GM12878 (cell line): Measurements from ENCODE around the gene NEK11. TPM values are rescaled to one million over a fixed set of nuclear protein-coding genes. Genes with fewer than 3 reads are reported as not detected.

Experiments
- ATAC-seq: fragments of 200-7000 bp; cut with Tn5 transposase; 3 replicates; pipeline ENCODE4 v1.9.1; 2020; ENCODE audit warnings: mild to moderate bottlenecking, moderate library complexity
- BruUV-seq: library from RNA; stranded (reverse); fragments of 400-500 nt; replicated peaks from 2 replicates; lab custom pipeline; 2021; lab: Mats Ljungman, UMichigan
- CTCF ChIA-PET: fragments of 300-600 bp; sonication (Branson Sonifier 250); formaldehyde crosslinking; extraction: SDS; loops from one replicate; lab custom pipeline; 2021; ENCODE audit warnings: inconsistent platforms; lab: Yijun Ruan, JAX
- POLR2A ChIA-PET: fragments of 350-600 bp; formaldehyde crosslinking; extraction: SDS; loops from one replicate; lab custom pipeline; 2021; ENCODE audit warnings: inconsistent platforms; lab: Charles Lee
- RAD21 ChIA-PET: fragments of 300-600 bp; sonication (Branson Sonifier 250); formaldehyde crosslinking; loops from one replicate; lab custom pipeline; 2023; ENCODE audit warnings: antibody characterized with exemption; ENCODE audit not compliant: unreplicated experiment; lab: Charles Lee
- SMC1A ChIA-PET: fragments of 300-600 bp; sonication (Branson Sonifier 250); formaldehyde crosslinking; loops from one replicate; lab custom pipeline; 2023; ENCODE audit not compliant: unreplicated experiment, uncharacterized antibody; lab: Charles Lee
- DNase-seq: peaks from one replicate; pipeline ENCODE4 v3.0.0-alpha.2; 2011; ENCODE audit warnings: low read depth, low spot score
- FAIRE-seq: peaks from 3 replicates; lab custom pipeline; 2011; peaks lifted over from hg19 to GRCh38; lab: Jason Lieb, UNC
- H2AFZ ChIP-seq: 2 replicates; pipeline ENCODE4 v1.6.0; 2011; ENCODE audit warnings: low read depth, low read length, control low read depth; ENCODE audit not compliant: control insufficient read depth
- H3K27ac ChIP-seq: 2 replicates; pipeline ENCODE4 v1.5.1; 2011; ENCODE audit warnings: control low read depth; ENCODE audit not compliant: control insufficient read depth, insufficient read depth
- H3K27me3 ChIP-seq, 2 experiments: replicated peaks in 1 of 2; 2 replicates each; pipeline versions ENCODE4 v1.6.0 to v1.6.1; 2011; ENCODE audit warnings: low read length in 1 of 2; ENCODE audit not compliant: control insufficient read depth in 2 of 2, insufficient read depth in 2 of 2
- H3K36me3 ChIP-seq, 2 experiments: 2 replicates each; pipeline ENCODE4 v1.5.1; 2011; ENCODE audit warnings: low read length in 1 of 2; ENCODE audit not compliant: control insufficient read depth in 2 of 2, insufficient read depth in 2 of 2
- H3K4me1 ChIP-seq: 2 replicates; pipeline ENCODE4 v1.6.1; 2011; ENCODE audit warnings: mild to moderate bottlenecking, low read length, moderate library complexity, mixed read lengths; ENCODE audit not compliant: control insufficient read depth, insufficient read depth
- H3K4me2 ChIP-seq: 2 replicates; pipeline ENCODE4 v1.6.0; 2011; ENCODE audit warnings: control low read depth; ENCODE audit not compliant: control insufficient read depth, insufficient read depth
- H3K4me3 ChIP-seq: fragments of 200-600 bp; sonication (generic); 2 replicates; pipeline ENCODE4 v1.5.1; 2016
- H3K79me2 ChIP-seq: 2 replicates; pipeline ENCODE4 v1.6.0; 2011; ENCODE audit warnings: low read length; ENCODE audit not compliant: control insufficient read depth, insufficient read depth
- H3K9ac ChIP-seq: 2 replicates; pipeline ENCODE4 v1.8.0; 2011; ENCODE audit warnings: low read length, control low read depth, mixed read lengths; ENCODE audit not compliant: control insufficient read depth, insufficient read depth
- H3K9me3 ChIP-seq: replicated peaks from 3 replicates; pipeline ENCODE4 v1.5.1; 2011; ENCODE audit warnings: mild to moderate bottlenecking, low read length; ENCODE audit not compliant: control insufficient read depth, insufficient read depth
- H4K20me1 ChIP-seq: 2 replicates; pipeline ENCODE4 v1.6.0; 2011; ENCODE audit not compliant: control insufficient read depth, insufficient read depth
- BHLHE40 ChIP-seq, 2 experiments: fragments of 450-650 bp in 1 of 2; IDR thresholded peaks; 2 replicates each; pipeline ENCODE4 v1.6.1; 2011 to 2017; ENCODE audit warnings: low read depth in 2 of 2, borderline replicate concordance in 1 of 2, improper control_type of control experiment in 1 of 2, low read length in 1 of 2, mild to moderate bottlenecking in 1 of 2
- JUND ChIP-seq: IDR thresholded peaks from 2 replicates; pipeline ENCODE4 v1.6.1; 2012; ENCODE audit warnings: low read depth, mild to moderate bottlenecking, low read length, improper control_type of control experiment, moderate library complexity
- NFYB ChIP-seq: IDR thresholded peaks from 2 replicates; pipeline ENCODE4 v1.6.1; 2011; ENCODE audit warnings: low read depth, mild to moderate bottlenecking, low read length, improper control_type of control experiment, moderate library complexity; ENCODE audit not compliant: insufficient read depth
- NRF1 ChIP-seq: conservative IDR thresholded peaks from 2 replicates; pipeline ENCODE4 v1.6.1; 2011; ENCODE audit warnings: mild to moderate bottlenecking, low read depth, low read length, improper control_type of control experiment
- POLR2AphosphoS2 ChIP-seq: IDR thresholded peaks from 2 replicates; pipeline ENCODE4 v1.6.1; 2011; ENCODE audit warnings: low read depth, mild to moderate bottlenecking, low read length, improper control_type of control experiment, moderate library complexity
- POU2F2 ChIP-seq: IDR thresholded peaks from 3 replicates; pipeline ENCODE4 v1.6.1; 2011; ENCODE audit warnings: low read depth, mild to moderate bottlenecking, low read length, borderline replicate concordance
- RAD21 ChIP-seq: IDR thresholded peaks from 2 replicates; pipeline ENCODE4 v1.6.1; 2011; ENCODE audit warnings: mild to moderate bottlenecking, low read depth, low read length, moderate library complexity; ENCODE audit not compliant: insufficient read depth
- SKIL ChIP-seq: fragments of 450-650 bp; IDR thresholded peaks from 2 replicates; pipeline ENCODE4 v1.6.1; 2017; ENCODE audit warnings: mild to moderate bottlenecking, low read depth, inconsistent platforms; ENCODE audit not compliant: poor library complexity, severe bottlenecking
- SMAD1 ChIP-seq: fragments of 450-650 bp; IDR thresholded peaks from 2 replicates; pipeline ENCODE4 v1.6.1; 2018; ENCODE audit warnings: mild to moderate bottlenecking, low read depth; ENCODE audit not compliant: partially characterized antibody
- SUPT20H ChIP-seq: IDR thresholded peaks from 2 replicates; pipeline ENCODE4 v1.6.1; 2011; ENCODE audit warnings: low read depth, mild to moderate bottlenecking, low read length, moderate library complexity, borderline replicate concordance; ENCODE audit not compliant: control insufficient read depth
- ZSCAN29 ChIP-seq: fragments of 450-650 bp; IDR thresholded peaks from 2 replicates; pipeline ENCODE4 v1.6.1; 2017; ENCODE audit warnings: mild to moderate bottlenecking, moderate library complexity
- WGBS: methylation state at CpG from one replicate; pipeline ENCODE4 v1.1.6; 2016; ENCODE audit warnings: low lambda C conversion rate; ENCODE audit not compliant: insufficient replicate concordance, insufficient coverage; ENCODE audit errors: missing lambda C conversion rate; 5-methylcytosine and 5-hydroxymethylcytosine counted together
- in situ Hi-C: fragments of 300-500 bp; cut with MboI; formaldehyde crosslinking; loops from 9 replicates; pipeline ENCODE4 v1.14.3; 2018; ENCODE audit warnings: mixed read lengths
- intact Hi-C: fragments of 100-400 bp; cut with micrococcal nuclease; formaldehyde crosslinking; loops from one replicate; pipeline ENCODE4 v1.14.2; 2022; ENCODE audit not compliant: unreplicated experiment
- polyA plus RNA-seq, 11 experiments: library from polyadenylated mRNA; depleted of rRNA in 4 of 11; unstranded in 6 of 11; stranded (reverse) in 5 of 11; fragments of >200 nt; fragmentation: Nextera tagmentation in 4 of 11; fragmentation: Illumina TruSeq in 1 of 11; extraction: Ambion mirVana in 4 of 11; extraction: Trizol in 1 of 11; gene quantifications; 1 replicate in 1 of 11; 2 replicates in 10 of 11; pipeline versions ENCODE4 v1.2.1 to v1.2.3, GENCODE V29; 2011 to 2016; ENCODE audit warnings: inconsistent platforms in 2 of 11, missing spikeins in 2 of 11, low read depth in 1 of 11
- total RNA-seq, 4 experiments: library from RNA; depleted of rRNA in 3 of 4; stranded (reverse); fragments of >200 nt in 3 of 4; fragmentation: Illumina TruSeq in 1 of 4; extraction: Trizol in 1 of 4; gene quantifications; 2 replicates each; pipeline versions ENCODE4 v1.2.1 to v1.2.3, GENCODE V29; 2013 to 2021

The NEK11 gene
- total and polyA plus RNA-seq, 10 of the 15 experiments (the other 5 are each of a cell fraction or from before 2014, with no cell fraction given) = 0.05 to 0.94 (median 0.36) TPM; not detected in 1

GRCh38 chr3:131363275-131363674 is 336.6 kb downstream of the NEK11 start:
- TF ChIP-seq SUPT20H (no peak), RAD21 (no peak), POLR2AphosphoS2 (no peak), NFYB (no peak)
- no peak overlapping the region for H3K27ac ChIP-seq
- ChIA-PET CTCF (no interaction called here), SMC1A (no interaction called here), POLR2A (no interaction called here), RAD21 (no interaction called here)
- no peak overlapping the region for H3K9ac ChIP-seq
- H3K9me3 ChIP-seq = no peaks in the 10 kb centered on the region
- DNase-seq (no peak), FAIRE-seq (no peak), ATAC-seq (no peak)
- no peaks in the 10 kb centered on the region for H3K36me3 ChIP-seq
- WGBS = 45% methylated on average over 3 of the region's 3 CpGs
- no peak overlapping the region for H2AFZ ChIP-seq
- no peak overlapping the region for H3K4me2 ChIP-seq
- H3K27me3 ChIP-seq = peaks cover 0 to 1% of the 10 kb centered on the region in 2 experiments; a peak in 1 of 4 replicates
- in situ Hi-C loops = no loop called here
- no peak overlapping the region for H3K4me3 ChIP-seq
- BruUV-seq = no TSS peak
- H3K4me1 ChIP-seq = no peaks in the 10 kb centered on the region
- H4K20me1 ChIP-seq = no peaks in the 10 kb centered on the region
- H3K79me2 ChIP-seq = no peaks in the 10 kb centered on the region
- intact Hi-C loops = no loop called here

DNA sequence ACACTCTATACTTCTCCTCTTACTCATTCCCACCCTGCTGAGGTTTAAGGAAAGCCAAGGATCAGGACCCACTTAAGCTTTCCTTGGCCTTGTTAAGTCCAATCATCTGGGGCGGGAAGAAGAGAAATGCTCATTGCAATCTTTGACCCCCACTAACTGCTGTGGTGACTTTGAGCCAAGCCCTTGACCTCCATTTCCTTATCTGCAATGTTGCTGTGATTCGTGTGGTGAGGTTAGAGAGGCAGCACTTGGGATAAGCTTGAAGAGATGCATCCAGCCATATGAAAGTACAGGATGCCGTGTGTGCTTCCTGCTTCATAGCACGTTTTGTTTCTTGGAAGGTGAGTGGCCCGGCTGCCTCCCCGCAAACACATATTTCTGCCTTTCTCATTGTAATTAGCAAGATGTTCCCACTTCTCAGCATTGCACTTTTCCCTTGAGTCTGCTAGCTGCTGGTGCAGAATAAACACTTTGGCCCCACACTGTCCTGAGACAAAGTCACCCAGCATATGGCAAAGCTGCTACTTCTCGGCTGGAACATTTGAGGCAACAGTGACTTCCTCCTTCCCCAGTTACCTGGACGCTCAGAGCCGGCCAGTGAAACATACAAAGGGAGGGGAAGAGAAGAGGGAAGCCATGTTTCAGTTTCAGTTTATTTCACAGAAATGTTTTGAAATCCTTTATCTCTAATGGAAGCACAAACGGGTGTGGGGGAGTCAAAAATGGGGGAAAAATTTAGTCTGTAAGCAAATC is 344.4 kb downstream of the NEK11 start:
- H2AFZ ChIP-seq = no peak overlapping the region
- TF ChIP-seq NRF1 = no peak
- no peak for TF ChIP-seq ZSCAN29
- no peak for TF ChIP-seq SKIL
- TF ChIP-seq BHLHE40 (IDR thresholded peaks at IDR 0.05; ENCODE audit: borderline replicate concordance in 1 of 2, low read depth in 2 of 2, low read length in 1 of 2) = no peak
- no peak for TF ChIP-seq POU2F2
- no peak for TF ChIP-seq SMAD1
- TF ChIP-seq JUND = no peak
- ChIA-PET CTCF (interaction anchor here (0.6 to 1.4 kb wide), 2 partner anchors 9 to 14 kb away, joined by 3 read pairs; no protein-coding TSS in a partner anchor), POLR2A (no interaction called here), SMC1A (interaction anchor here (1.1 kb wide), 1 partner anchor 8 kb away, joined by 5 read pairs; no protein-coding TSS in a partner anchor), RAD21 (no interaction called here)
- FAIRE-seq (no peak), DNase-seq (no peak), ATAC-seq (no peak; the same call in 2 of the 3 replicates)
- in situ Hi-C loops (no loop called here), intact Hi-C loops (no loop called here)
- no peaks in the 10 kb centered on the region for H3K36me3 ChIP-seq
- H3K27ac ChIP-seq = no peak overlapping the region
- no peaks in the 10 kb centered on the region for H3K4me1 ChIP-seq
- no peaks in the 10 kb centered on the region for H4K20me1 ChIP-seq
- no peak overlapping the region for H3K9ac ChIP-seq
- H3K4me2 ChIP-seq = no peak overlapping the region
- H3K79me2 ChIP-seq = no peaks in the 10 kb centered on the region
- no peak overlapping the region for H3K4me3 ChIP-seq
- H3K27me3 ChIP-seq = no peaks in the 10 kb centered on the region
- BruUV-seq = no TSS peak
- 68% methylated on average over 10 of the region's 10 CpGs for WGBS
- no peaks in the 10 kb centered on the region for H3K9me3 ChIP-seq
